Stimulated activated effector memory CD8-positive, alpha-beta T cell treated with anti-CD3 and anti-CD28 coated beads, Interleukin-12 subunit alpha, Interleukin-12 subunit beta, amount 100 ng/mL, for 72 hours (primary cell): ENCODE results near the gene CAP2.

ENCODE experiments used
- ATAC-seq: fragments of 150-1000 bp; cut with Tn5 transposase; 2 replicates; pipeline ENCODE4 v1.10.0; 2021
- DNase-seq, 2 donors: peaks; one replicate each; pipeline ENCODE4 v3.0.0; 2021 to 2022; ENCODE audit warnings: low spot score in 2 of 2
- H3K27ac Mint-ChIP-seq: one replicate; pipeline ENCODE4 v1.8.0; 2022; ENCODE audit warnings: mild to moderate bottlenecking, mixed read lengths
- H3K36me3 Mint-ChIP-seq: one replicate; pipeline ENCODE4 v1.8.0; 2022; ENCODE audit warnings: mild to moderate bottlenecking, mixed read lengths
- H3K4me1 Mint-ChIP-seq: one replicate; pipeline ENCODE4 v1.8.0; 2022; ENCODE audit warnings: mixed read lengths
- H3K4me3 Mint-ChIP-seq: one replicate; pipeline ENCODE4 v1.8.0; 2022; ENCODE audit warnings: mild to moderate bottlenecking, mixed read lengths
- H3K9me3 Mint-ChIP-seq: one replicate; pipeline ENCODE4 v1.8.0; 2022; ENCODE audit warnings: mixed read lengths

Gene CAP2, protein sequence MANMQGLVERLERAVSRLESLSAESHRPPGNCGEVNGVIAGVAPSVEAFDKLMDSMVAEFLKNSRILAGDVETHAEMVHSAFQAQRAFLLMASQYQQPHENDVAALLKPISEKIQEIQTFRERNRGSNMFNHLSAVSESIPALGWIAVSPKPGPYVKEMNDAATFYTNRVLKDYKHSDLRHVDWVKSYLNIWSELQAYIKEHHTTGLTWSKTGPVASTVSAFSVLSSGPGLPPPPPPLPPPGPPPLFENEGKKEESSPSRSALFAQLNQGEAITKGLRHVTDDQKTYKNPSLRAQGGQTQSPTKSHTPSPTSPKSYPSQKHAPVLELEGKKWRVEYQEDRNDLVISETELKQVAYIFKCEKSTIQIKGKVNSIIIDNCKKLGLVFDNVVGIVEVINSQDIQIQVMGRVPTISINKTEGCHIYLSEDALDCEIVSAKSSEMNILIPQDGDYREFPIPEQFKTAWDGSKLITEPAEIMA

DNA sequence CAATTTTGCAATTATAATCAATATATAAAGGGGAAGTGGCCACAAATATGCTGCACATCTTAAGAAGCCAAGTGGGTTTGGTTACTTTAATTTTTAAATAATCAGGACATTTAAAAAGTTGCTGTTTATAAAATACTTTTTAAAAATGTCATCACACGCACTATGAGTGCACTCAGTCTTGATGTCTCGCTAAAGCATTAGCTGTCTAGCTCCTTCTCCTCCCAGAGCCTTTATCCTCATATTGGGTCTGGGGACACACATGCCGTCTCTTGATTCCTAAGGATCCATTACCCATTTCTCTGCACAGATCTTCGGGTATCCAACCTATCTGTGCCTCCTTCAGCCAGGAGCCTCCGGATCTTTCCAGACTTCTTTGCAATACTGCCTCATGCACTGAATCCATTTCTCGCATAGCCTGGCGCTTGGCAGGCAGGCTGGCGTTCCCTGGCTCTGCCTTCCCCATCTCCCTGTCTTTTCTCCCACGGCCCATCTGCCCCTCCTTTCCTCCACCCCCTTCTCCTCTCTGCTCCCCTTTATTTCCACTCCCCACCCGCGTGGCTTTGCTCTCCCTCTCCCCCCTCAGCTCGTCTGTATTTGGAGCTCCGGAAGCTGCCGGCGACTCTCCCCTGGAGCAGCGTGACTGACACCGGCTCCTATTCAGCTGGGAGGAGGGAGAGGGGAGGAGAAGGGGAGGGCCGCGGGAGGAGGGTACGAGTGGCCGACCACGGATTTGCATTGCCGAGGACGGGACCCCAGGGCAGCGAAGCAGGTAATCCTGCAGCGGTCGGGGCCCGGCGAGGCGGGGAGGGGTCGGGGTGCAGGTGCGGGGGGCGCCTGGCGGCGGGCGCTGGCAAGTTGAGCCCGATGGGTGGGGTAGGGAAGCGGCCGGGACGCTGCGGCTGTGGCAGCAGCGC, at the start of gene CAP2:
CAP2 (plus strand) TSS at position 618 of the 914 bp plus-strand sequence. CDS start 27,961 bp downstream, outside the sequence.
- peak; percentile 19 for ATAC-seq
- Mint-ChIP-seq H3K4me1 (no peaks in the 10 kb centered on the region), H3K9me3 (no peaks in the 10 kb centered on the region), H3K4me3 (peak within 1 kb of the TSS; percentile 18), H3K27ac (no peak within 1 kb of the TSS), H3K36me3 (no peaks in the 10 kb centered on the region)
- no peak for DNase-seq

DNA sequence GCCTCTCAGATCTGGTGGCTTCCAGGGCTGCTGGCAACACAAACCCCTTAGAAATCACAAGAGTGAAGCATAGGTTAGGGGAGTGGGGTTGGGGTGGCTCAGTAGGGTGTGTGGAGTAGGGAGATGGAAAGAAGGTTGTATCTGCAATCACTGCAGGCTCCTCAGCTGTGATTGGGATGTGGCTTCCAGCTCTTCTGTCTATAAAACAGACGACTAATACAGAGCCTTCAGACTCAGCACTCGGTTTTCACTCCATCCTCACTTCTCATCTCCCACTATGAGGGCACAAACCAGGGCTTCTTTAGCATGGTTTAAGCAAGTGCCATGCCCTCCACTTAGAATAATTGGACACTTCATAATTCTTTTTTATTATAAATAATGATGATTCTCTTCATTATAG, 46.4 kb upstream of the CAP2 start:
- no peaks in the 10 kb centered on the region for H3K4me1 Mint-ChIP-seq
- no peak overlapping the region for H3K27ac Mint-ChIP-seq
- ATAC-seq (no peak), DNase-seq (no peak)
- H3K9me3 Mint-ChIP-seq: no peaks in the 10 kb centered on the region
- no peak overlapping the region for H3K4me3 Mint-ChIP-seq
- H3K36me3 Mint-ChIP-seq: no peaks in the 10 kb centered on the region

DNA sequence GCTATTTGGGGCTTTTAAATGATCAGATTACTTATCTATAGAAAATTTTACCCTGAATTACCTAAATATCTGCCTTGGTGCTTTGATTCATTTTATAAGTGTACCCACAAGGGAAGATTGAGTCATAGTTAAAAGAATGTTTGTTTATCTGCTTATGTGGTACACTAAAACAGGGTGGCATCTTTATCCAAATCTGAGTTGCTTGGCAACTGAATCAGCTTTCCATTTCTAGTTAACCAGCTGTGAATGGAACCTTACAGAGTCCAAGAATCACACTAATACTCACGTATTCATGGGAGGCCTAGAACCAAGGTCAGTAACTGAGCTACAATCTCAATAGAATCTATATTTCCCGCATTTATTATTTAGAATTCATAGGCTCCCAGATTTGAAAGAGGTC, 44.0 kb upstream of the CAP2 start:
- Mint-ChIP-seq H3K36me3 (no peaks in the 10 kb centered on the region), H3K4me1 (no peaks in the 10 kb centered on the region), H3K4me3 (no peak overlapping the region), H3K27ac (no peak overlapping the region), H3K9me3 (no peaks in the 10 kb centered on the region)
- DNase-seq (no peak), ATAC-seq (no peak)

DNA sequence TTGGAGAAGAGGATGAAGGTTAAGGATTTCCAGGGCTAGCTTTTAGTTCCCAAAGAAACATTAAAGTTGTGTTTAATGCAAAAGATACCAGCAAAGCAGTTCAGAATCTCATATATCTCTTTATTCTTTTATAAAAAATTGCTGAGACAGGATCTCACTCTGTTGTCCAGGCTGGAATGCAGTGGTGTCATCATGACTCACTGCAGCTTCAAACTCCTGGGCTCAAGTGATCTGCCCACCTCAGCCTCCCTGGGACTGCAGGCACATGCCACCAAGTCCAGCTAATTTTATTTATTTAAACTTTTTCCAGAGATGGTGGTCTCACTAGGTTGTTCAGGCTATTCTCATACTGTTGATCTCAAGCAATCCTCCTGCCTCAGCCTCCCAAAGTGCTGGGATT, 41.1 kb upstream of the CAP2 start:
- Mint-ChIP-seq H3K36me3 (no peaks in the 10 kb centered on the region), H3K4me1 (no peaks in the 10 kb centered on the region), H3K4me3 (no peak overlapping the region), H3K9me3 (no peaks in the 10 kb centered on the region), H3K27ac (no peak overlapping the region)
- DNase-seq: no peak
- ATAC-seq: no peak

DNA sequence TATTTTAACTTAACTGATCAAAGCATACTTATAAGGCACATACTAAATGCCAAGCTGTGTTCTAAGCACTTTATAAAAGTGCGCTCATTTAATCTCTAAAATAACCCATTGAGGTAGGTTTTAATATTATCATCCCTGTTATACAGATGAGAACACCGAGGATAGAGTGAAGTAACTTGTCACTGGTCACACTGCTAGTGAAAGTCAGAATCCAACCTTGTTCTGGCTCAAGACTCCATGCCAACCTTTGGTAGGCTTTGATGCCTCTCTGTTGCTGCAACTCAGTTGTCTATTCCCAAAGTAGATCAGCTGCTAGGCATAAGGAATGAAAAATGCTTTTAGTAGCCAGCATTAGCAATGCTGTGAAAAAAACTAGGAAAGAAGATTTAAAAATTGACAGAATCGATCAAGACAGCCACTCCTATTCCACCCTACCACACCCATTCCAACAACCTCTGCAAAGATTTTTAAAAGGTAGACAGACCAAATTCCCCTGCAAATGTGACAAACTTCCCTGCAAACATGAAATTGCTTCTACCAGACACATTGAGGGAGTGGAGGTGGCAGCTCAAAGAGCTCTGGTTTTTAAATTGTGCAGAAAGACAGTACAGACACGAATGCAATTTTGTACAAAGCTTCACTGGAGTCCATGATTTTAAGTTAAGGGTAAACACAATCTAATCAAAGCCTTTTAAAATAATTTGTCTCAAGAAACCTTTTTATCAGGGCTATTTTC, 39.8 kb upstream of the CAP2 start:
- H3K27ac Mint-ChIP-seq: no peak overlapping the region
- H3K9me3 Mint-ChIP-seq: no peaks in the 10 kb centered on the region
- ATAC-seq (no peak), DNase-seq (no peak)
- no peak overlapping the region for H3K4me3 Mint-ChIP-seq
- H3K36me3 Mint-ChIP-seq: no peaks in the 10 kb centered on the region
- no peaks in the 10 kb centered on the region for H3K4me1 Mint-ChIP-seq

DNA sequence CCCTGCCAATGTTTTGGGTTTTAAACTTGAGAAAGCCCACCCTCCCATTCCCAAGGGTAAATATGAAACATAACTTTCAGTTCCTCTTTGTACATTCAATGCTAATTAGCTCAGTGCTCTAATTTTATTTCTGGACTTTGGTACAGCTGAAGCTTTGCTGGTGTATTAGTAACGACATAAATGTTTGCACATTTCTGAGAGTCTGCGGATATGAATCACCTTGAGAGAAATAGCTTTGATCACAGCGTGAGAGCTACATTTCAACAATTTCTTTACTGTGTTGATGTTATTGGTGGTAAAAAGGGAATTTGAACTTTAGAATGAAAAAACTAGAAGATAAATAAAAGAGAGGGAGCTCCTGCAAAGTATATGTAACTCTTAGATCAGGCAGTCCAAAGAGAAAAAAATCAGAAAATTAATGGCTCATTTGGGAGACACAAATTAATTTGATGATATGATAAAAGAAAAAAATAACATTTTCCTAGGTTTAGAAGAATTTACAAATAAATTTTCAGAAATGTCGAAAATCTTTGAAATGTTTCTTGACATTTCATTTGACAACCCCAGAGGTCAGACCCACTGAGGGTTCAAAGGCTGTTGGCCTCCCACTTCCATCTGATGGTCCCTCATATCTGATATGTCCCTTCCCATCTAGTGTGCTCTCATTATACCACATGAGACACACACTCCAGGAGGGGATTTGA, 38.5 kb upstream of the CAP2 start:
- H3K9me3 Mint-ChIP-seq: no peaks in the 10 kb centered on the region
- ATAC-seq (no peak), DNase-seq (no peak)
- no peaks in the 10 kb centered on the region for H3K4me1 Mint-ChIP-seq
- no peak overlapping the region for H3K4me3 Mint-ChIP-seq
- no peaks in the 10 kb centered on the region for H3K36me3 Mint-ChIP-seq
- no peak overlapping the region for H3K27ac Mint-ChIP-seq

DNA sequence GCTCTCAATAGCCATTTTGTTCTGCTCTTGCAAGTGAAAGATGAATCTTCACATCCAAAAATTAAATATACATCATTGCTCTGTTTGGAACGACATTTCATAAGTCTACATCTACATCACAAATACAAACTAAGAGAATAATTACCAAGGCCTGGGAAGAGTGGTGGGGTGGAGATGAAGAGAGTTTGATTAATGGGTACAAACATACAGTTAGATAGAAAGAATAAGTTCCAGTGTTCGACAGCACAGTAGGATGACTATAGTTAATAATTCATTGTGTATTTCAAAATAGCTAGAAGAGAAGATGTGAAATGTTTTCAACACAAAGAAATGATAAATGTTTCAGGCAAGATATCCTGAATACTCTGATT, 38.0 kb upstream of the CAP2 start:
- H3K36me3 Mint-ChIP-seq: no peaks in the 10 kb centered on the region
- DNase-seq (no peak), ATAC-seq (no peak)
- H3K4me3 Mint-ChIP-seq: no peak overlapping the region
- H3K9me3 Mint-ChIP-seq: no peaks in the 10 kb centered on the region
- no peak overlapping the region for H3K27ac Mint-ChIP-seq
- no peaks in the 10 kb centered on the region for H3K4me1 Mint-ChIP-seq

DNA sequence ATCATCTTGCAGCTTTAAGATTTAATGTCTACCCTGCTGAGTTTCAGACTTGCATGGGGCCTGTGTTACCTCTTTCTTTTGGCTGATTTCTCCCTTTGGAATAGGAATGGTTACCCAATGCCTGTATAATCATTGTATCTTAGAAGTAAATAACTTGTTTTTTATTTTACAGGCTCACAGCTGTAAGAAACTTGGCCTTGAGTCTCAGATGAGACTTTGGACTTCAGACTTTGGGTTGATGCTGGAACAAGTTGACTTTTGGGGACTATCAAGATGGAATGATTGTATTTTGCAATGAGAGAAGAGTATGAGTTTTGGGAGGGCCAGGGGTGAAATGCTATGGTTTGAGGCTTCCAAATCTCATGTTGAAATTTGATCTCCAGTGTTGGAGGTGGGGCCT, 34.9 kb upstream of the CAP2 start:
- H3K36me3 Mint-ChIP-seq: no peaks in the 10 kb centered on the region
- H3K4me3 Mint-ChIP-seq: no peak overlapping the region
- H3K4me1 Mint-ChIP-seq: no peaks in the 10 kb centered on the region
- H3K27ac Mint-ChIP-seq: no peak overlapping the region
- no peak for ATAC-seq
- H3K9me3 Mint-ChIP-seq: no peaks in the 10 kb centered on the region
- DNase-seq: no peak

DNA sequence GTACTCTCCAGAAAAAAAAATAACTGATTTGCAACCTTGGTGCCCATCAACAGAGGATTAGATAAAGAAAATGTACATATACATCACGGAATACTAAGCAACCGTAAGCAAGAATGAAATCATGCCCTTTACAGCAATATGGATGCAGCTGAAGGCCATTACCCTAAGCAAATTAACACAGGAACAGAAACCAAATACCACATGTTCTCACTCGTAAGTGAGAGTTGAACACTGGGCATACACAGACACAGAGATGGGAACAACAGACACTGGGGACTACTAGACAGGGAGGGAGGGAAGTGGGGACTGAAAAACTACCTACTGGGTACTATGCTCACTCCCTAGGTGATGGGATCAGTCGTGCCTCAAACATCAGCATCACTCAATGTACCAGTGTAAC, 32.8 kb upstream of the CAP2 start:
- H3K9me3 Mint-ChIP-seq: no peaks in the 10 kb centered on the region
- H3K27ac Mint-ChIP-seq: no peak overlapping the region
- DNase-seq (no peak), ATAC-seq (no peak)
- no peaks in the 10 kb centered on the region for H3K36me3 Mint-ChIP-seq
- no peak overlapping the region for H3K4me3 Mint-ChIP-seq
- H3K4me1 Mint-ChIP-seq: no peaks in the 10 kb centered on the region

DNA sequence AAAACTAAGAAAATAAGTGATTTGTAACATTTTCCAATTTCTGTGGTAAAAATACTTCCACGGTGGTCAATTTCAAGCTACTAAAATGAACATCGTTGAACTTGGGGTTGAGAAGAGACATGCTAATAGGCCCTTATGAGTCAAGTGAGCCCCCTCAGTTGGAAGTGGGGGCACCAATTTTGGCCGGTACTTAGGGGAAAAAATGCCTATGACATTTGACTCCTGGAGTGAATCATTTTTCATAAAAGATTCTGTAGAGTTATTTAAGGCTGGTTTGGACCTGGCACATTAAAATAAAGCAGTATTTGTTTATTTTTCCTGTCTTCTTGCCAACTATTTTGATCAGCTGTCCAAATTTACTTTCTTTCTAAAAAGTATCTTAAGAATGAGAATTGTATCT, 32.4 kb upstream of the CAP2 start:
- ATAC-seq (no peak), DNase-seq (no peak)
- Mint-ChIP-seq H3K9me3 (no peaks in the 10 kb centered on the region), H3K4me3 (no peak overlapping the region), H3K27ac (no peak overlapping the region), H3K36me3 (no peaks in the 10 kb centered on the region), H3K4me1 (no peaks in the 10 kb centered on the region)

DNA sequence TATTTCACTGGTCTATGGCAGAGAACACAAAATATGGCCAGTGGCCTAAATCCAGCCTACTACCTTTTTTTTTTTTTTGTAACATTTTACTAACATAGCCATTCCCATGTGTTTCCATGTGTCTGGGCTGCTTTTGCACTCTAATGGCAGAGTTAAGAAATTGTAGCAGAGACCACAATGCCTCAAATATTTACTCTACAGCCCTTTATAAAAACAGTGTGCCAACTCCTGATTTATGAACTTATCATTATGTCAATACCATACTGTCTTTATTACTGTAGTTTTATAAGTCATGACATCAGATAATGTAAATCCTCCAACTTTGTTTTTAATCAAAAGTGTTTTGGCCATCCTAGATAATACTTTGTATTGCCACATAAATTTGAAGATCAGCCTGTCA, 27.4 kb upstream of the CAP2 start:
- DNase-seq (no peak), ATAC-seq (no peak)
- no peak overlapping the region for H3K27ac Mint-ChIP-seq
- H3K9me3 Mint-ChIP-seq: peaks cover 5% of the 10 kb centered on the region
- no peak overlapping the region for H3K4me3 Mint-ChIP-seq
- no peaks in the 10 kb centered on the region for H3K36me3 Mint-ChIP-seq
- H3K4me1 Mint-ChIP-seq: no peaks in the 10 kb centered on the region

DNA sequence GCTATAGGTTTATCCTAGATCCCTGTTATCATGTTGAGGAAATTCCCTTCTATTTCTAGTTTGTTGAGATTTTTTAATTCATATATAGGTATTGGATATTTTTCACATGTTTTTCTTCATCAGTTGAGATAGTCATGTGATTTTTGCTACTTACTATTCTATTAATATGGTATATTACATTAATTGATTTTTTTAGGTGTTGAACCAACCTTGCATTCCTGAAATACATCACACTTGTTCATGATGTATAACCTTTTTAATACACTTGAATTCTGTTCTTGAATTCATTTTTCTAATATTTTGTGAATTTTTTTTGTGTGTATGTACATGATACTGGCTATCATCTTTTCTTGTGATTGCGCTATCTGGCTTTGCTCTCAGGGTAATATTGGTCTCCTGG, 25.5 kb upstream of the CAP2 start:
- Mint-ChIP-seq H3K9me3 (peaks cover 5% of the 10 kb centered on the region), H3K36me3 (no peaks in the 10 kb centered on the region), H3K27ac (no peak overlapping the region), H3K4me1 (no peaks in the 10 kb centered on the region), H3K4me3 (no peak overlapping the region)
- no peak for ATAC-seq
- no peak for DNase-seq

DNA sequence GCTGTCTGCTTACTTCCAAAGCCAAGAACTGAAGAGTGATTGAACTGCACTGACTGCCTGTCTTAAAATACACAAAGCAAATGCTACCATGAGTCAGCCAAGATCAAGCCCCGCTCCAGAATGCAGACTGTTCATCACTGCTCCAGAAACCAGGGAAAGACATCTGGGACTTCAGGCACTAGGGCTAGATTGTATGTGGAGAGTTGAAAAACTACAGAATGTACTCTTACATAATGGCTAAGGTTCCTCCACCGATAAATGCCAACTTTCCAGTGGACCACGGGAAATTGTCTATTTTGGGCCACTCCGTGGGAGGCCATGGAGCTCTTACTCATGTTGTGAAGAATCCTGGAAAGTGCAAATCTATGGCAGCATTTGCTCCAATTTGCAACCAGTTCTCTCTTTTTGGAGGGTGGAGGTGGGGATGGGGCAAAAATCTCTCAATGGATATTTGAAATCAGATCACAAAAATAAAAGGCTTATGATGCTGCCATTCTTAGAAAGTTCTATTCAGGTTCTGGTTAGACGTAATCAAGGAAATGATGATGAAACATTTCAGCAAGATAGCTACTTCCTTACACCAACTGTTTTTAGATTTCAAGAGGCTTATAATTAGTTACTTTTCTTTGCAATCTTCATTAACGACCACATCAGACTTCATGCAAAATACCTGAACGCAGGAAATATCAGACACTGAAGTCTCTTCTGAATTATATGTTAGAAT, 11.8 kb upstream of the CAP2 start:
- ATAC-seq: no peak
- no peak overlapping the region for H3K27ac Mint-ChIP-seq
- H3K4me1 Mint-ChIP-seq: no peaks in the 10 kb centered on the region
- H3K9me3 Mint-ChIP-seq: no peaks in the 10 kb centered on the region
- DNase-seq: no peak
- no peaks in the 10 kb centered on the region for H3K36me3 Mint-ChIP-seq
- H3K4me3 Mint-ChIP-seq: no peak overlapping the region

DNA sequence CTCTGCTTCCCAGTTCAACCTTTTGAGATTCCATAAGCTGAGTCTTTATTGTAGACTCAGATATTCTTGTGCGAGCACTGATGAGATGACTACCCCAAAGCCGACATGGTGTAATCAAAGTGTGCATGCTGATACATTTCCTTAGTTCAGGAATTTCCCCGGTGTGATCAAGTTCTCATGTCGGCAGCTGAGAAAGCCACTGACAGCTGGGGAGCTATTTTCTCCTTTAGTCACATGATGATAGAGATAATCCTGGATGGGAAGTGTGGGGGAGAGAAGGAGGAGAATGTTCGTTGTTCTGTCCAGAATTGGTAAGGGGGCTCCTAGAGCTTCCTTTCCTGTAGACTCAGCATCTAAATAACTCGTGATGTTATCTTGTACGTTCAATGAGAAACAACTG, 7.7 kb upstream of the CAP2 start:
- no peak overlapping the region for H3K4me3 Mint-ChIP-seq
- DNase-seq (no peak), ATAC-seq (no peak)
- H3K9me3 Mint-ChIP-seq: no peaks in the 10 kb centered on the region
- H3K4me1 Mint-ChIP-seq: no peaks in the 10 kb centered on the region
- no peak overlapping the region for H3K27ac Mint-ChIP-seq
- H3K36me3 Mint-ChIP-seq: no peaks in the 10 kb centered on the region
